NB4 (cell line): ENCODE results near the gene EPHA6.

Experiments used
- DNase-seq: peaks from one replicate; pipeline ENCODE4 v3.0.0; 2010; ENCODE audit warnings: low read depth
- H3K4me3 ChIP-seq: one replicate; pipeline ENCODE4 v1.5.1; 2011; ENCODE audit warnings: mild to moderate bottlenecking, low read depth, low read length, moderate library complexity
- MYC ChIP-seq: IDR thresholded peaks from 2 replicates; pipeline ENCODE4 v1.6.1; 2011; ENCODE audit warnings: low read depth, low read length
- POLR2A ChIP-seq: IDR thresholded peaks from 2 replicates; pipeline ENCODE4 v1.6.1; 2011; ENCODE audit warnings: mild to moderate bottlenecking; ENCODE audit not compliant: insufficient read length; ENCODE audit errors: extremely low read depth
- TF ChIP-seq, protein P1 (sequence below): IDR thresholded peaks from 2 replicates; pipeline ENCODE4 v1.6.1; 2011; ENCODE audit warnings: low read depth, low read length
- TF ChIP-seq, protein P2 (sequence below): IDR thresholded peaks from one replicate; pipeline ENCODE4 v1.5.1; 2012; ENCODE audit warnings: low read depth, low read length

The EPHA6 gene

DNA sequence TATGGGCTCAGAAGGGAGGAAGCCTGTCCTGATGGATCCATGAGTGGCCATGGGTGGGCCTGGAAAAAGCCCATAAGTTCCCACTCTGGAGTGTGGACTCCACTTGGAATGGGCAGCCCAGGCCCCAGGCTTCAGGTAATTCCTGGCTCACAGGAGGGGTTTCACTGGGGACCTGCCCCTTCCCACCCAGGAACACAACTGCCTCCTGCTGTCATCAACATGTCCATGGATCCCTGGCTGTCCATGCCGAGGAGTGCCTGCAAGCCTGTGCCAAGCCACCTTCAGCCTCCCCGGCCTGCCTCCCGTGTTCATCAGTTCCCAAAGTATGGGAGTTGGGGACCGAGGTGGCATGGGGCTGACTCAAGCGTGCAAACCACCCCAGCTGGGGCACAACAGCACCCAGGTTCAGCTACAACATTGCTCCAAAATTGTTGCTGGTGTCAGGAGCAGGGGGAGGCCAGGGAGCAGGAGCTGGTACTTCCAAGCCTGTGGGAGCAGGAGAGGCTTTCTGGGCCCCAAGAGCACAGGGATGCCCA, 479.3 kb downstream of the EPHA6 start:
- no peak for DNase-seq
- TF ChIP-seq POLR2A (no peak), MYC (no peak)
- TF ChIP-seq, protein P1, sequence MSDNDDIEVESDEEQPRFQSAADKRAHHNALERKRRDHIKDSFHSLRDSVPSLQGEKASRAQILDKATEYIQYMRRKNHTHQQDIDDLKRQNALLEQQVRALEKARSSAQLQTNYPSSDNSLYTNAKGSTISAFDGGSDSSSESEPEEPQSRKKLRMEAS, result no peak
- TF ChIP-seq, protein P2, sequence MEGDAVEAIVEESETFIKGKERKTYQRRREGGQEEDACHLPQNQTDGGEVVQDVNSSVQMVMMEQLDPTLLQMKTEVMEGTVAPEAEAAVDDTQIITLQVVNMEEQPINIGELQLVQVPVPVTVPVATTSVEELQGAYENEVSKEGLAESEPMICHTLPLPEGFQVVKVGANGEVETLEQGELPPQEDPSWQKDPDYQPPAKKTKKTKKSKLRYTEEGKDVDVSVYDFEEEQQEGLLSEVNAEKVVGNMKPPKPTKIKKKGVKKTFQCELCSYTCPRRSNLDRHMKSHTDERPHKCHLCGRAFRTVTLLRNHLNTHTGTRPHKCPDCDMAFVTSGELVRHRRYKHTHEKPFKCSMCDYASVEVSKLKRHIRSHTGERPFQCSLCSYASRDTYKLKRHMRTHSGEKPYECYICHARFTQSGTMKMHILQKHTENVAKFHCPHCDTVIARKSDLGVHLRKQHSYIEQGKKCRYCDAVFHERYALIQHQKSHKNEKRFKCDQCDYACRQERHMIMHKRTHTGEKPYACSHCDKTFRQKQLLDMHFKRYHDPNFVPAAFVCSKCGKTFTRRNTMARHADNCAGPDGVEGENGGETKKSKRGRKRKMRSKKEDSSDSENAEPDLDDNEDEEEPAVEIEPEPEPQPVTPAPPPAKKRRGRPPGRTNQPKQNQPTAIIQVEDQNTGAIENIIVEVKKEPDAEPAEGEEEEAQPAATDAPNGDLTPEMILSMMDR, result no peak
- no peak overlapping the region for H3K4me3 ChIP-seq

DNA sequence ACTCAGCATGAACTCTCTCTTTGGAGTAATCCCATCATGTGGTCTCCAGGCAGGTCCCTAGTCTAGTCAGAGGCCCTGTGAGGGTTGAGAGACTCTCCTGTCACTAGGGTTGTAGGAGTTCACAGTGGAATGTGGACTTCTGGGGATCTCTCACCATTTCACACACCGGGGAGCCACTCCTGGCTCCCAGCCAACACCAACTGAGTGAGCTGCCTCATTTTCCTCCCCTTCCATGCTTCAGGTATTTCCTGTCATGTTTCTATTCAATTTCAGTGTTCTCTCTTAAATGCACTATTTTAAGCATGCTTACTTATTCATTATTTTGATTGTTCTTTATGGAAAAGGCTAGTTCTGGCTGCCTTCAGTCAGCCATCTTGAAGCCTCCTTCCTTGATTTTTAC, 482.6 kb downstream of the EPHA6 start:
- TF ChIP-seq MYC (no peak), POLR2A (no peak)
- TF ChIP-seq, protein P1, result no peak
- TF ChIP-seq, protein P2, result no peak
- DNase-seq, result no peak

DNA sequence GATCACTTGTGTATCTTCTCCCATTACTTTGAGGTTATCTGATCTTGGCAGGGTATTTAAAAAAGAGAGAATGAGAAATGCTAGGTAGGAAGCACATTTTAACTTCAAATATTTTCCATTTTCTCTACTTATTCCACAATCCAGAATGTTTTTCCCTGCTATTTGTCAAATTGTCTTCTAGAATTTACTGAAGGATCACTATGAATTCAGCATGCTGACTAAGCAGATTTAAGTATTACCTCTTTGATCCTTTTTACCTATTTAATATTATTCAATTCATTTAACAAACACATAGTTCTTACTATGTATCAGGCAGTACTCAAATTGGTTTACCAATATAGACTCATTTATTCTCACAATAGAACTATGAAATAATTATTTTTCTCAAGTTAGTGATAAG, 486.7 kb downstream of the EPHA6 start:
- no peak for DNase-seq
- H3K4me3 ChIP-seq, result no peak overlapping the region
- TF ChIP-seq MYC, result no peak
- TF ChIP-seq, protein P2, result no peak
- TF ChIP-seq, protein P1, result no peak
- TF ChIP-seq POLR2A, result no peak

More for the DNA sequence above, 482.6 kb downstream of the EPHA6 start:
- H3K4me3 ChIP-seq, result no peak overlapping the region

DNA sequence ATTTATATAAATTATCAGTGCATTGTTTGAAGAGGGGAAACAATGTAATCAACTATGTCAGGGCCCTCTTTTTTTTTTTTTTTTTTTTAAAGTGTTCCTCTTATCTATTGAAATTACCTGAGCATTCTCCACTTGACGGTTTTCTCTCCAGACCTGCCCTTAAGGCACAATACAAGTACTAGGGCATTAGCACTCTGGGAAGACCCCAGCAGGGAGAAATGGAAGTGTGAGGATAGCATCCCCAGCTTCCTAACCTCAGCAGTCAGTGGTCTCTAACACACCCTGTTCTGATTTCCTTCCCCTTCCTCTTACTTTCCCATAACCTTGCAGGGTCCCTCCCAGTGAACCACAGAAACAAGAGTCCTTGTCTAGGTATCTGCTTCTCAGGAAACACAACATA, 491.8 kb downstream of the EPHA6 start:
- no peak for DNase-seq
- no peak overlapping the region for H3K4me3 ChIP-seq
- TF ChIP-seq, protein P1, result no peak
- TF ChIP-seq MYC (no peak), POLR2A (no peak)

DNA sequence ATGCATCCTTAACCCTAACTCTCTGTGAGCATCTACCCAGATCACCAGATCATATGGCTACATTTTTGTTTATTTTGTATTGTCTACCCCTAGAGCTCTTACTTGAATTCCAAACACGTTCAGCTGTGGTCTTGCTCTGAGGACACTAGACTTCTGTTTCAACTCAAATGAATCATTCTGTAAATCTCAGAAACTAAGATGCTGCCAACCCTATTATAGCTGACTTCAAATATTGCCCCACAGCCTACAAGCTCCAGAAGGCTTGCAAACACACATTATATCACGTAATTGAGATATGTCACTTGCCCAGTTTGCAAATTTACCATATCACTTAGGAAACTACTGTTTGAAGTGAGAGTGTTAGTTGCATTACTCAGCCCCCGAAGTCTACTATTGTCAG, 524.0 kb downstream of the EPHA6 start:
- H3K4me3 ChIP-seq, result no peak overlapping the region
- no peak for TF ChIP-seq POLR2A
- no peak for TF ChIP-seq MYC
- TF ChIP-seq, protein P1, result no peak
- TF ChIP-seq, protein P2, result no peak
- no peak for DNase-seq

DNA sequence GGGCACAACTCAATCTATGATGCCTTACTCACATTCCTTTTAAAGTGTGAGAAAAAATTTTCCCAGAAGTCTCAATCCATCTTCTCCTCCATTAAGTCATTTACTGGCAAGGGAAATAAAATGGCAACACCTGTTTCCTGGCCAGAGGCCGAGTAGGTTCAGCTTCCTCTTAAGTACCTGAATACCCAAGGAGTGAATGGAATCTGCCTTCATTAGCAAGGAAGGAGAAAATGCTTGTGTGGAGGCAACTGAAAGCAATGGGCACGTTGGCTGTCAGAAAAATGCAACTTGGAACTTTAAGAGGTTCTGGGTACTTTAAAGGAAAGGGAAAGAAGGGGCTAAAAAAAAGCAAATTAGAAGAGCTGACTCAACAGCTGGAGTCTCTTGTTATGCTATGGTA, 526.5 kb downstream of the EPHA6 start:
- TF ChIP-seq, protein P2, result no peak
- no peak for TF ChIP-seq POLR2A
- TF ChIP-seq, protein P1, result no peak
- TF ChIP-seq MYC, result no peak
- no peak overlapping the region for H3K4me3 ChIP-seq
- no peak for DNase-seq
